HG03060 (cell line): ENCODE measurements around the gene SERP2.

Experiments used
- ATAC-seq: cut with Tn5 transposase; IDR thresholded peaks from one replicate; pipeline ENCODE4 v1.9.1; 2021; ENCODE audit warnings: low read depth, moderate number of reproducible peaks; ENCODE audit not compliant: unreplicated experiment

SERP2 gene

GRCh38 chr13:44407891-44408290, 34.3 kb downstream of the SERP2 start:
- no peak for ATAC-seq

DNA sequence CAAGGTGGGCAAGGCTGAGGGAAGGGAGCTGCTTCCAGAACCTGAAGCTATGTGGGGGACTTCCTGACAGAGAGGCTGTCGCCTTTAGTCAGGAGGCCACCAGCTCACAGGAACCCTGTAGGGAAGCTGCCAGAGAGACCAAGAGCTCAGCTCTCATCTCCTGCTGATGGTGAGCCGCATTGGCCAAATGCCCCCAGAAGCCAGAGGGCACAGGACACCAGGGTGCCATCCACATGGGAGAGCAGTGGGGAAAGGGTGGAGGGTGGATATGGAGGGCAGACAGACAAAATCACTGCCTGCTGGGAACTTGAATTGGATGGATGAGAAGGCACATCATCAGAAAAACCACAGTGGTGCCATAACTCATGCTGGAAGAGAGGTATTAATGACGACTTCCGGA, 36.0 kb downstream of the SERP2 start:
- ATAC-seq: no peak

DNA sequence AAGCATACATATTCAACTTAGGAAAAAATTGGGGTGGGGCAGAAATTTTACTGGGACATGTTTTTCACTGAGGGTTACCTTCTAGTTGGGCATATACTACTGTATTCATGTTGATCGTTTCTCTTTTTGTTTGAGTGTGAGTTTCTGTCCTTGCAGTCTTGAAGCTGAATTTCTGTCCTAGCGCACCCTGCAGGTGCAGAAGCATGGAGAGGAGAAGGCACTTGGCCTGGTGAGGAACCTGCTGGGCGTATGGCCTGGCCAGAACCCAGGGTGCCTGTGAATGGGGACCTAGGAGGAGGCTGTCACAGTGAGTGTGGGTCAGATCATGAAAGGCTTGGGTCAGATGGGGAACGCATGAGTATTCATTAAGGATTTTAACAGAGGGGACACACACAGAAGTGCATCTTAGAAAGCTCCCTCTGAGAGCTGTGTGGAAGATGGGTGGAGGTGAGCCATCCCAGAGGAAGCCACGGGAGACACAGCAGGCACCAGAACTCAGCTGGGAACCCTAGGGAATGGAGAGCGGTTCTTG, 36.8 kb downstream of the SERP2 start:
- ATAC-seq: no peak

- ATAC-seq: no peak
Observed at GRCh38 chr13:44411841-44412240, 38.2 kb downstream of the SERP2 start.

DNA sequence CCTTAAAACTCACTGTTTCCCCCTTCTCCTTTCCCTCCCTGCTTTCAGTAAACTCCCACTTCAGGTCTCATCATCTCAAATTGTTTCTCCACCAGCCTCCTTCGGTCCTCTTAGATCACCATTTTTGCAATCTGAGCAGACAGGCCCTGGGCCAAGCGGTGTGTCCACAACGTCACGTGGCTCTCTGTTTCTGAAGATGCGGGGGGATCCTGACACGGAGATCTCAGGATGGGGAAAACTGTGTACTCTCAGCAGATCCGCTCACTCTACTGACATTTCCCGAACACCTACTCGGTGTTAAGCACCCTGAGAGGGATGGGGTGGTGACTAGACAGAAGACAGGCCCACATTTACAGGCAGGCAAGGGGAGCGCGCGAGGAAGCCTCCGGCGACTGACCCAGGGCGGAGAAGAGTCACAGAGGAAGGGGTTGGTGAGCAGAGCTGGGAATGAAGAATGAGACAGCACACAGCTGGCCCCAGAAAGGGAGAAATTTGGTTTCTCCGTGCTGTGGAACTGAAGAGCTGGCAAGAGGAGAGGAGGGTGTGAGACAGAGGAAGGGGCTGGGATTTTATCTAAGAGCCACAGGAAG, 38.8 kb downstream of the SERP2 start:
- ATAC-seq: no peak

GRCh38 chr13:44413095-44413494, 39.5 kb downstream of the SERP2 start:
- ATAC-seq: no peak

DNA sequence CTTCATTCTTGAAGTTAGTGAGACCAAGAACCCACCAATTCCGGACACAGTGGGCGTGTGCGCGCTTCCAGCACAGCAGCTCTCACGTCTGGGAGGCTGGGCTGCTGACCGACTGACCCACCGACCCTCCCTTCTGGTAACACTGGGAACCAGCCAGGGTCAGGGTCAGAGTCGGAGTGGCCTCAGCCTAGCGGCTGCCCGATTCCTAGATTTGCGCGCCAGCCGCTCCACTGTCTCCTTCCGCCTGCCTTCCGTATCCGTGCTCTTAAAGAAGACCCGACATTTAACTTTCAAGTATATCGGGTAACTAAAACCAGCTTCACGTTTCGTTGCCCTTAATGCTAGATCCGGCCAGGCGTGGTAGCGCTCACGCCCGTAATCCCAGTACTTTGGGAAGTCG, 41.1 kb downstream of the SERP2 start:
- no peak for ATAC-seq

DNA sequence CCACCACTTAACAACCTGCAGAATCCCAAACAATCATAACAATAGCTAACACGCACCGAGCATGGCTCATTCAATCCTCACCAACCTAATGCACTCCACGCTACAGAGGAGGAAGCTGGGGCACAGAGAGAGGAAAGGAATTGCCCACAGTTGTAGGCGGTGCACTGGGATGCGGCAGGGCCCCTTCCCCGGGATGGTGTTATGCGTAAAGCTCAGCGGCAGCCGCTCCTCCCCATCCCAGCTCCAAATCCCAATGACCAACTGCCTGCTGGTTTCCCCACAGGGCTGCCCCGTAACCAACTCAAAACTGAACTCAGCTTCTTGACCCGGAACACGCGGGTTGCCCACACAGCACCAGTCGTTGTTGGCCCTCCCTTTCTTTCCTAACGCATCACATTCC, 42.2 kb downstream of the SERP2 start:
- no peak for ATAC-seq

GRCh38 chr13:44416301-44416700, 42.7 kb downstream of the SERP2 start:
- ATAC-seq: no peak

GRCh38 chr13:44416744-44417143, 43.1 kb downstream of the SERP2 start:
- ATAC-seq: no peak

DNA sequence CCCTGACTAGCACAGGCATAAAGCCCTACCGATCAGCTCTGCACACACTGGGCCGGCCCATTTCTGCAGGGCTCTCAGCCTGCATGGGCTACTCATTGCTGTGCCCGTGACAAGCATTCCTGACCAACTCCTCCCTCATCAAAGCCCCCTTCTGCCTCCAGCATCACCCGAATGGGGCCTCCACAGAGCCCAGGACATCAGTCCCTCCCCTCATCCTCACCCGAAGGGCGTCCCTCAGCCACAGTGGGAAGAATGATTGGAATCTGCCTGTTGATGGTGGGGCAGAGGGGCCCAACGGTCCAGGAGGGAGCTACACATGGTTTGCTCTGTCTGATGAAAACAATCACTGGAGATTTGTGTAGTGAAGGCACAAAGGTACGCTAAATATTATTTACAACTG, 43.8 kb downstream of the SERP2 start:
- ATAC-seq: no peak

GRCh38 chr13:44417876-44418275, 44.3 kb downstream of the SERP2 start:
- ATAC-seq: no peak

DNA sequence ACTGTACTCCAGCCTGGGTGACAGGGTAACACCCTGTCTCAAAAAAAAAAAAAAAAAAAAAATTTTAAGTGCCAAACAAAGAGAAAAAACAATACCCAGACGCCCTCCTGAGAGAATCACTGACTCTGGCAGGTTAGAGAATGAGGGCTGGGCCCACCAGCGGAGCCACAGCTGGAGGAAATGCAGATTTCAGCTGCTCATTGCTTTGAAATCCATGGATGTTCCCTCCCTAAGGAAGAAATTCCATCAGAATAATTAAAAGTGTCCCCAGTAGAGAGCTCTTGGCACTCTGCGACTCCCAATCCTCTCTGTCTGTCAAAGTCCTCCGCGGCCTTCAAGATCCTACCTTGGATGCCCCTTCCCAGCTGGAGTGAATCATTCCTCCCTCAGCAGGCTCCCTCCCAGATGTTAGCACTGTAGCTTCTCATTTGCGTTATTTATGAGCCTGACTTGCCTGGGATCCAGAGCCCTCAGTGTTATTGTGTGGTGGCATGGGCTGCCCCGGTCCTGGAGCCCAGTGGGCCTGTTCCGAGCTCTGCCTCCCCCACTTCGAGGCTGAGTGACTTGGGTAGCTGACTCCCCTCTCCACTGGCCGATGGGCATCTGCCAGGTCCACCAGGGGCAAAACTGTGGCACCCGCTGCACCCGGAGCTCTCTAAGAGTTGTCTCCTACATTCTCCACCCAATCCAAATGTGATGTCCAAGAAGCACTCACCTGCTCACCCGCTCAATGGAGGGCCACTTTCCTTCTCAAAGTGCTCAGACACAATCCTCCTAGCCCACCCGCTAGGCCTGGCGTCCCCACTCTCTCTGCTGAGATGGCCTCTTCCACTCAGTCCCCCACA, 47.0 kb downstream of the SERP2 start:
- no peak for ATAC-seq

DNA sequence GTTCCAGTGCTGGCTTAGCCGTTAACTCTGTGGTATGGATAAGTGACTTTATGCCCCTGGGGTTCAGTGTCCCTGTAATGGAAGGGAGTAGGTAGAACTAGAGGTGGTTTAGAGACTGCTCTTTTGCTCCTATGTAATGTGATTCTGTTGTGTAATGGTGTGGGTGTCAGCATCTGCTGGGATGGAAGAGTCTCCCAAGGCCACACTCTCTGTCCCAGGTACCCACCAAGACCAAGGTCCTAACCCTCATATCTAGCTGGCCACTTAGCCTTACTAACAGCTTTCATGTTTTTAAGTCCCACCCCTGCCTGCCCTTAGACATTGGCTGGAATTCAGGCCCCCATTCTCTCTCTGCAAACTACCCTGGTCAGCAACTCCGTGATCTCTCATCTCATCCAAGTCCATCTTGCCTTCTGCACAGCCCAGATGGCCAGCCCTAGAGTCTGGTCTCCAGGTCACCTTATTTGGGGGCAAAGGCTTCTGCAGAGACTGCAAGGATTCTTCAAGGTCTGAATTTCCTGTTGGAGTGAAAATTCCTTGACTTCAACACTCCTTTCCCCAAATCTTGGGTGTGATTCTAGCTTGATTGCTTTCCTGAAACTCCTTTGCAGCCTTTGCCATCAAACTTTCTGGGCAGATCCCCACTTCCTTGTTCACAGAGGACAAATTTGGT, 48.4 kb downstream of the SERP2 start:
- ATAC-seq: no peak

- no peak for ATAC-seq
Observed at GRCh38 chr13:44422755-44423643, 49.4 kb downstream of the SERP2 start.

DNA sequence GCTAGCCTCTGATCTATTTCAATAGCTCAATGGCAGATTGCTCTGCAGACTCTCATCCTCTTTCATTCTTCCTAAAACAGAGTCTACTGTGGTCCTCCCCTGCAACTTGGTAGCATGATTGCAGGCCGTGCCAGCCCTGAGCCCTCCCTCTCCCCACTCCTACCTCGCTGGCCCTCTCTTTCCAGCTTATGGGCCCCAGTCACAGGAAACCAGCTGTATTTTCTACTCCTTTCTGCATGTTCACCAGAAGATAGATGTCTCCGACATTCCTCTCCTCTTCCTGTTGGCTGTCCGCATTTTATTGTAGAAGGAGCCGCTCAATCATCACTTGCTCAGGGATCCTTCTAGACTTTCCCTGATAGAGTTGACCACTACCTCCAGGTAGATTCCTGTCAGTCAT, 50.2 kb downstream of the SERP2 start:
- ATAC-seq: no peak

GRCh38 chr13:44425041-44425814, 51.6 kb downstream of the SERP2 start:
- no peak for ATAC-seq

DNA sequence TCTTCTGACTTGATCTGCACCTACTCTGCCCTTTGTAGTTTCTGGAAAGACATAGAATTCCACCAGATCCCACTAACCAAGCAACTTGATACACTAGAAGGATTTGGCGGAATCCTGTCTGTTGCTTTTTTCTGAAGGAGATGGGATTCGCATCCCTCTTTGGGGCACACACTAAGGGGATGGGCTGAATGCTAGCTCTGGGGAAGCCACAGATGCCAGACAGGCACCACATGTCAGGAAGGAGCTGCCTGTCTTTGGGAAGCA, 52.1 kb downstream of the SERP2 start:
- ATAC-seq: no peak

GRCh38 chr13:44426461-44426860, 52.8 kb downstream of the SERP2 start:
- ATAC-seq: no peak

GRCh38 chr13:44429311-44429710, 55.7 kb downstream of the SERP2 start:
- ATAC-seq: no peak
